Loucy (cell line): ENCODE data around the gene CHST11.

Source experiments
- H2AFZ ChIP-seq: fragments of 200-600 bp; sonication (generic); 2 replicates; pipeline ENCODE4 v1.6.0; 2016; ENCODE audit warnings: antibody characterized with exemption, mild to moderate bottlenecking, low read length, moderate library complexity
- H3F3A ChIP-seq: fragments of 200-600 bp; 2 replicates; pipeline ENCODE4 v1.6.0; 2016; ENCODE audit warnings: antibody characterized with exemption, low read depth, mild to moderate bottlenecking
- H3K27me3 ChIP-seq: fragments of 200-600 bp; sonication (generic); 2 replicates; pipeline ENCODE4 v1.6.1; 2014; ENCODE audit warnings: low read length, mild to moderate bottlenecking; ENCODE audit not compliant: insufficient read depth, poor library complexity, severe bottlenecking
- H3K36me3 ChIP-seq: fragments of 200-600 bp; sonication (generic); 2 replicates; pipeline ENCODE4 v1.6.1; 2016; ENCODE audit warnings: low read length; ENCODE audit not compliant: insufficient read depth
- H3K4me1 ChIP-seq: fragments of 200-600 bp; sonication (generic); 2 replicates; pipeline ENCODE4 v1.5.1; 2014; ENCODE audit warnings: low read length, mild to moderate bottlenecking; ENCODE audit not compliant: insufficient read depth, poor library complexity, severe bottlenecking
- H3K4me2 ChIP-seq: fragments of 200-600 bp; sonication (generic); 2 replicates; pipeline ENCODE4 v1.6.0; 2014; ENCODE audit warnings: antibody characterized with exemption, low read length, low read depth, mild to moderate bottlenecking; ENCODE audit not compliant: poor library complexity, severe bottlenecking
- H3K4me3 ChIP-seq: fragments of 200-600 bp; sonication (generic); 2 replicates; pipeline ENCODE4 v1.5.1; 2014; ENCODE audit warnings: low read length, mild to moderate bottlenecking, mixed read lengths; ENCODE audit not compliant: poor library complexity, severe bottlenecking
- H3K79me2 ChIP-seq: fragments of 200-600 bp; sonication (generic); 2 replicates; pipeline ENCODE4 v1.6.1; 2014; ENCODE audit warnings: low read length; ENCODE audit not compliant: insufficient read depth
- H3K9ac ChIP-seq: fragments of 200-600 bp; sonication (generic); 2 replicates; pipeline ENCODE4 v1.6.0; 2014; ENCODE audit warnings: mild to moderate bottlenecking, low read depth, low read length, moderate library complexity; ENCODE audit not compliant: poor library complexity, severe bottlenecking
- H3K9me2 ChIP-seq: fragments of 200-600 bp; sonication (generic); replicated peaks from 2 replicates; pipeline ENCODE4 v1.6.1; 2016; ENCODE audit warnings: low read depth, low read length, mixed read lengths
- H3K9me3 ChIP-seq: fragments of 200-600 bp; sonication (generic); 2 replicates; pipeline ENCODE4 v1.6.1; 2014; ENCODE audit warnings: mild to moderate bottlenecking, antibody characterized with exemption, low read length, low read depth; ENCODE audit not compliant: insufficient read depth
- H4K20me1 ChIP-seq: fragments of 200-600 bp; sonication (generic); 2 replicates; pipeline ENCODE4 v1.6.0; 2014; ENCODE audit warnings: antibody characterized with exemption, low read length, mild to moderate bottlenecking; ENCODE audit not compliant: insufficient read depth, poor library complexity, severe bottlenecking
- EZH2phosphoT487 ChIP-seq: fragments of 200-600 bp; IDR thresholded peaks from 2 replicates; pipeline ENCODE4 v1.6.1; 2018; ENCODE audit warnings: antibody characterized with exemption, mild to moderate bottlenecking, moderate library complexity, borderline replicate concordance
- TF ChIP-seq, protein P1 (sequence below): fragments of 200-600 bp; sonication (generic); conservative IDR thresholded peaks from 2 replicates; pipeline ENCODE4 v1.5.1; 2014; ENCODE audit warnings: mild to moderate bottlenecking, antibody characterized with exemption, low read length

CHST11 gene

DNA sequence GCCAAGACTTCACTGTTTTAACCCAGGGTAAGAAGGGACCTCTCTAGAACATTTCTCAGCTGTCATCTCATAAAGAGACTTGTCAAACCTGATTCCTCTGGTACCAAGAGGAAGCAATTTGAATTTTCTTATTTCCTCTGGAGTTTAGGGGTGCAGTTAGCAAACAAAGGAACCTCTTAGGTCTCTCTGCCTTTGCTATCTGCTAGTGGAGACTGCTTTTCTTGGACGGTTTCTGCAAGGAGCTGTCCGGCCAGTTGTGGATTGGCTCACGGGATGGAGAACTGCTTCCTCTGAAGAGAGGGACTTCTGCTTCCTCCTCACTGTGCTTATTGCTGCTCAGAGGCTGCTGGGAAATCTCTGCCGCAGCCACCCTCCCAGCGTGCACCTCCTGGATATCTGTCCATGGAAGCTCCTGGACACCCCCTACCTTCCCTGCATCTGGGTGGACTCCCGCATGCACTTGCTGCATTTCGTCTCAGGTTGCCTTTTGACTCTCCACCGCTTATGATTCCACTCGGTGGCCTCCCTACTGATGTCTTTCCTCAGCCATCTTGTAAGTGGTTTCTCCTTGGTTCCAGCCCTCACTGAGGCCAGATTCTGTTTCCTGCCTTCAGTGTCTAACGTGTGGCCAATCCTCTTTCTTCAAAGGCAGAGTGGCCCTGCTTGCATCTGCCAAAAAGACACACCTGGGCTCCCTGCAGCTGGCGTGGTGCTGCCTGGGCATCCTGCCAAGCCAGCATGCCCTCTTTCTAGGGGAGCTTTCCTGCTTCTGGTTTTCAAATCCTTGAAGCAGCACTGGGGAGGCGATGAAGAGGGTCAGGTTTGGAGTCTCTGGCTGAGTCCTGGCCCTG is 187.3 kb downstream of the CHST11 start:
- Histone ChIP-seq H3K27me3 (no peaks in the 10 kb centered on the region), H3K79me2 (peaks cover 99% of the 10 kb centered on the region), H2AFZ (no peak overlapping the region), H4K20me1 (peaks cover 80% of the 10 kb centered on the region), H3K9ac (no peak overlapping the region), H3K4me2 (peak overlapping the region; percentile 7), H3K9me2 (no peaks in the 10 kb centered on the region), H3K4me1 (peaks cover 23% of the 10 kb centered on the region), H3K4me3 (no peak overlapping the region), H3K36me3 (peaks cover 82% of the 10 kb centered on the region), H3K9me3 (peaks cover 11% of the 10 kb centered on the region; the same call in 1 of the 2 replicates), H3F3A (no peaks in the 10 kb centered on the region)
- TF ChIP-seq EZH2phosphoT487 = no peak
- TF ChIP-seq, protein P1, sequence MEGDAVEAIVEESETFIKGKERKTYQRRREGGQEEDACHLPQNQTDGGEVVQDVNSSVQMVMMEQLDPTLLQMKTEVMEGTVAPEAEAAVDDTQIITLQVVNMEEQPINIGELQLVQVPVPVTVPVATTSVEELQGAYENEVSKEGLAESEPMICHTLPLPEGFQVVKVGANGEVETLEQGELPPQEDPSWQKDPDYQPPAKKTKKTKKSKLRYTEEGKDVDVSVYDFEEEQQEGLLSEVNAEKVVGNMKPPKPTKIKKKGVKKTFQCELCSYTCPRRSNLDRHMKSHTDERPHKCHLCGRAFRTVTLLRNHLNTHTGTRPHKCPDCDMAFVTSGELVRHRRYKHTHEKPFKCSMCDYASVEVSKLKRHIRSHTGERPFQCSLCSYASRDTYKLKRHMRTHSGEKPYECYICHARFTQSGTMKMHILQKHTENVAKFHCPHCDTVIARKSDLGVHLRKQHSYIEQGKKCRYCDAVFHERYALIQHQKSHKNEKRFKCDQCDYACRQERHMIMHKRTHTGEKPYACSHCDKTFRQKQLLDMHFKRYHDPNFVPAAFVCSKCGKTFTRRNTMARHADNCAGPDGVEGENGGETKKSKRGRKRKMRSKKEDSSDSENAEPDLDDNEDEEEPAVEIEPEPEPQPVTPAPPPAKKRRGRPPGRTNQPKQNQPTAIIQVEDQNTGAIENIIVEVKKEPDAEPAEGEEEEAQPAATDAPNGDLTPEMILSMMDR = no peak

DNA sequence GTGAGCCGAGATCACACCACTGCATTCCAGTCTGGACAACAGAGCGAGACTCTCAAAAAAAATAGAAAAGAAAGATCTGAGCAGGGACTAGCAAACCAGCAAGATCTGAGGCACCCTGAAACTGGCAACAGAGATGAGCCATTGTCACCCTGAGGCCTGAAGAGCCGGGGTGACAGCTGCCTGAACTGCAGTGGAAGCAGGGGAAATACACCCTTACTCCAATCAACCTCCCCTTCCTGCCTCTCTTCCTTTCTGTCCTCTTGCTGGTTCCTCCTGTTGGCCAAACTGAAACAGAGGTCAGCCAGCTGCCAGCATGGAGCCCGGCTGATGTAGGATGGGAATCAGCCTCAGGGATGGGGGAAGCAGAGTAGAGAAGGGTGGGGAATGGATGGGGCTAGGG is 192.0 kb downstream of the CHST11 start:
- peaks cover 14% of the 10 kb centered on the region for H3K4me1 ChIP-seq
- H3K36me3 ChIP-seq = peaks cover 85% of the 10 kb centered on the region

DNA sequence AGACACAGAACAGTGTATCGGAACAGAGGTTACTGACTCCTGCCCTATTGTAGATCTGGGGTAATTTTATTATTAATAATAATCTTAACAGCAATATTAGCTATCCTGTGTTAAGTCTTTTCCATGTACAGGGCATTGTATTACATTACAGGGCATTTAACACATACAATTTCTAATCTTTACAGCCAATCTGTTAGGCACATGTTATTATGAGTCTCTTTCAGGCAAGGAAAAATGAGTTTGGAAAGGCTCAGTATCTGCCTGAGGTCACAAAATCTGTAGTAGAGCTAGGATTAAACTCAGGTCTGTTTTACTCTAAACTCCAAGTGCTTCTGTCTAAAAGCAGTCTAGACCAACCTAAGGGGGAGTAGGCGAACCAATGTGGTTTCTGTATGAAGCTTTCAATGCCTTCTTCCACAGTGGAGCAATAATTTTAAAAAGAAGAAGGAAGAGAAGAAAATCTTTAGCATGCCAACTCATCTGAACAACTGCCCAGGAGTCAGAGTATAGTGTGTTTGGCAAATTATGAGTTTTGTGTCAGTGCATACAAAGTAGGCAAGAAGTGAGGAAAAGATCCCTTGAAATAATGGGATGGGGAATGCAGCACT is 192.6 kb downstream of the CHST11 start:
- no peaks in the 10 kb centered on the region for H3K9me2 ChIP-seq
- no peak overlapping the region for H3K4me2 ChIP-seq
- H3F3A ChIP-seq = no peaks in the 10 kb centered on the region
- H3K9me3 ChIP-seq = no peaks in the 10 kb centered on the region
- peaks cover 92% of the 10 kb centered on the region for H4K20me1 ChIP-seq
- H3K4me1 ChIP-seq = peaks cover 8% of the 10 kb centered on the region
- H3K27me3 ChIP-seq = no peaks in the 10 kb centered on the region
- H3K36me3 ChIP-seq = peaks cover 84% of the 10 kb centered on the region
- peaks cover 100% of the 10 kb centered on the region for H3K79me2 ChIP-seq
- no peak overlapping the region for H3K9ac ChIP-seq
- no peak overlapping the region for H3K4me3 ChIP-seq
- TF ChIP-seq, protein P1 = no peak
- TF ChIP-seq EZH2phosphoT487 = no peak
- no peak overlapping the region for H2AFZ ChIP-seq

More for the DNA sequence above, 192.0 kb downstream of the CHST11 start:
- no peak overlapping the region for H3K4me2 ChIP-seq
- no peak overlapping the region for H2AFZ ChIP-seq
- TF ChIP-seq EZH2phosphoT487 = no peak
- TF ChIP-seq, protein P1 = no peak
- no peak overlapping the region for H3K9ac ChIP-seq
- H3K27me3 ChIP-seq = no peaks in the 10 kb centered on the region
- no peaks in the 10 kb centered on the region for H3K9me3 ChIP-seq
- H3F3A ChIP-seq = no peaks in the 10 kb centered on the region
- peaks cover 100% of the 10 kb centered on the region for H3K79me2 ChIP-seq
- H4K20me1 ChIP-seq = peaks cover 92% of the 10 kb centered on the region
- no peak overlapping the region for H3K4me3 ChIP-seq
- H3K9me2 ChIP-seq = no peaks in the 10 kb centered on the region
